MM.1S (cell line): Measurements from ENCODE around the gene CD58.
A peak's percentile ranks its signal among the peaks of the same experiment; 100 is the strongest.

Experiments
- DNase-seq: peaks from one replicate; pipeline ENCODE4 v3.0.0-alpha.2; 2015
- H2AFZ ChIP-seq: fragments of 300-600 bp; sonication (generic); 2 replicates; pipeline ENCODE4 v1.6.0; 2016; ENCODE audit warnings: antibody characterized with exemption, low read length
- H3F3A ChIP-seq: fragments of 300-600 bp; sonication (generic); 2 replicates; pipeline ENCODE4 v1.6.1; 2016; ENCODE audit warnings: mild to moderate bottlenecking, antibody characterized with exemption, low read length, moderate library complexity, mixed read lengths; ENCODE audit not compliant: insufficient read depth
- H3K27ac ChIP-seq: fragments of 300-600 bp; sonication (generic); 2 replicates; pipeline ENCODE4 v1.5.1; 2016; ENCODE audit warnings: mild to moderate bottlenecking, low read length
- H3K27me3 ChIP-seq: fragments of 300-600 bp; sonication (generic); replicated peaks from 2 replicates; pipeline ENCODE4 v1.6.0; 2016; ENCODE audit warnings: low read length; ENCODE audit not compliant: insufficient read depth
- H3K36me3 ChIP-seq: fragments of 300-600 bp; sonication (generic); replicated peaks from 2 replicates; pipeline ENCODE4 v1.6.1; 2016; ENCODE audit warnings: mild to moderate bottlenecking, low read length, mixed read lengths; ENCODE audit not compliant: insufficient read depth
- H3K4me1 ChIP-seq: fragments of 300-600 bp; sonication (generic); 2 replicates; pipeline ENCODE4 v1.6.1; 2016; ENCODE audit warnings: low read length, mixed read lengths
- H3K4me2 ChIP-seq: fragments of 300-600 bp; sonication (generic); 2 replicates; pipeline ENCODE4 v1.6.0; 2016; ENCODE audit warnings: low read depth, low read length
- H3K4me3 ChIP-seq: fragments of 300-600 bp; sonication (generic); 2 replicates; pipeline ENCODE4 v1.5.1; 2016; ENCODE audit warnings: low read length, mixed read lengths
- H3K79me2 ChIP-seq: fragments of 300-600 bp; sonication (generic); 2 replicates; pipeline ENCODE4 v1.6.1; 2016; ENCODE audit warnings: mixed run types, low read length, mixed read lengths
- H3K9ac ChIP-seq: fragments of 300-600 bp; sonication (generic); 2 replicates; pipeline ENCODE4 v1.6.1; 2016; ENCODE audit warnings: low read length, mixed read lengths
- H3K9me2 ChIP-seq: fragments of 300-600 bp; sonication (generic); replicated peaks from 2 replicates; pipeline ENCODE4 v1.6.1; 2016; ENCODE audit warnings: mild to moderate bottlenecking, low read length, mixed read lengths; ENCODE audit not compliant: insufficient read depth
- H3K9me3 ChIP-seq: fragments of 300-600 bp; sonication (generic); replicated peaks from 2 replicates; pipeline ENCODE4 v1.6.1; 2016; ENCODE audit warnings: mild to moderate bottlenecking, low read length, mixed read lengths; ENCODE audit not compliant: insufficient read depth
- H4K20me1 ChIP-seq: fragments of 300-600 bp; sonication (generic); 2 replicates; pipeline ENCODE4 v1.6.1; 2016; ENCODE audit warnings: mild to moderate bottlenecking, low read length, moderate library complexity, mixed read lengths; ENCODE audit not compliant: insufficient read depth
- CTCF ChIP-seq: fragments of 300-600 bp; sonication (generic); IDR thresholded peaks from 2 replicates; pipeline ENCODE4 v1.5.1; 2016; ENCODE audit warnings: antibody characterized with exemption, low read length, mixed read lengths
- EZH2 ChIP-seq: fragments of 300-600 bp; sonication (generic); optimal IDR thresholded peaks from 2 replicates; pipeline ENCODE3; 2017; ENCODE audit warnings: low read depth, mild to moderate bottlenecking, antibody characterized with exemption, low read length, mixed read lengths
- EZH2phosphoT487 ChIP-seq: fragments of 300-600 bp; sonication (generic); IDR thresholded peaks from 2 replicates; pipeline ENCODE4 v1.6.1; 2018; ENCODE audit warnings: antibody characterized with exemption, low read length

Gene CD58

DNA sequence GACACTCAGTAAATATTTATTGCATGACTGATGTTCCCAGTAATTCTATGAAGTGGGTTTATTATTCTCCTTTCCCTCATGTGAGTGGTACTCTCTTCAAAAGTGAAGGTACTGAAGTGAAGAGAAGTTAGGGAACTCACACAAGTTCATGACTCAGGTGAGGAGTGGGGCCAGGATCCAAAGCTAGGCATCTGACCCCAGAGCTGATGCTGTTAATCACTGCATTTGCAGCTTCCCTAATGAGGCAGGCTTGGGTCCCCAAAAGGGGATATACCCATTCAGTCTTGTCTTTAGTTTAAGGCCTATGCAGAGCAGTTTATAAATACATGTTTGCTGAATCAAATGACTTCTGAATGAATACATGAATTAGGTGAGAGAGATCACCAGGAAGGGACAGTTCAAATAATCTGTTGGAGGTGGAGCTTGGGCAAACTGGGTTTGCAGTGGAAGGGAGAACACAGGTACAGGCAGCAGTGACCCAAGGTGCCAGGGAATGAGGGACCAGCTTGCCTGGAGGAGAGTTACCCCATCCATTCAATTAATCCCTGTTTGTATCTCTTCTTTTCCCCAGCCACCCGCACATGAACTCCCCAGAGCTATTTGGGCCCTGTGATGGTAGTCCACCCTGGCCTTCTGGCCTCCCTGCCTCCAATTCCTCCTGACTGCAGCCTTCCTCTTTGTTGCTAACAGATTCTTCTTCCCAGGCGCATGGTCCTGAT, 2.0 kb downstream of the CD58 start:
- Histone ChIP-seq H3K4me1 (peaks cover 22% of the 10 kb centered on the region; the same call in 1 of the 2 replicates), H3K9me2 (no peaks in the 10 kb centered on the region), H4K20me1 (no peaks in the 10 kb centered on the region), H3K4me2 (peak overlapping the region; percentile 91), H3K27ac (peak overlapping the region; percentile 90), H3K79me2 (peaks cover 63% of the 10 kb centered on the region), H3K9me3 (no peaks in the 10 kb centered on the region), H3K27me3 (no peaks in the 10 kb centered on the region), H3K4me3 (peak overlapping the region; percentile 80), H3K9ac (peak overlapping the region; percentile 88), H2AFZ (no peak overlapping the region), H3F3A (peaks cover 22% of the 10 kb centered on the region), H3K36me3 (no peaks in the 10 kb centered on the region; the same call in 1 of the 2 replicates)
- TF ChIP-seq EZH2, result no peak
- DNase-seq, result no peak

- H3K9me3 ChIP-seq, result no peaks in the 10 kb centered on the region
- no peak overlapping the region for H2AFZ ChIP-seq
- H4K20me1 ChIP-seq, result no peaks in the 10 kb centered on the region
- H3K27me3 ChIP-seq, result no peaks in the 10 kb centered on the region
- peak overlapping the region; percentile 91 for H3K4me2 ChIP-seq
- H3K4me3 ChIP-seq, result peak overlapping the region; percentile 80
- no peaks in the 10 kb centered on the region; the same call in 1 of the 2 replicates for H3K36me3 ChIP-seq
- peak overlapping the region; percentile 90 for H3K27ac ChIP-seq
- peaks cover 71% of the 10 kb centered on the region for H3K79me2 ChIP-seq
- peak overlapping the region; percentile 88 for H3K9ac ChIP-seq
- peak; percentile 42 for DNase-seq
- no peaks in the 10 kb centered on the region for H3K9me2 ChIP-seq
- no peak for TF ChIP-seq EZH2phosphoT487
- no peak for TF ChIP-seq EZH2
- no peak for TF ChIP-seq CTCF
- peaks cover 22% of the 10 kb centered on the region for H3F3A ChIP-seq
- peaks cover 22% of the 10 kb centered on the region; the same call in 1 of the 2 replicates for H3K4me1 ChIP-seq
Measured at GRCh38 chr1:116567790-116568661, 2.8 kb downstream of the CD58 start.

- H4K20me1 ChIP-seq, result no peaks in the 10 kb centered on the region
Measured at GRCh38 chr1:116565222-116565621, 5.6 kb downstream of the CD58 start.

More at GRCh38 chr1:116565222-116565621, 5.6 kb downstream of the CD58 start:
- H3K27ac ChIP-seq, result no peak overlapping the region
- no peaks in the 10 kb centered on the region for H3K9me3 ChIP-seq
- peaks cover 39% of the 10 kb centered on the region for H3F3A ChIP-seq
- H3K36me3 ChIP-seq, result no peaks in the 10 kb centered on the region; the same call in 1 of the 2 replicates
- no peaks in the 10 kb centered on the region for H3K27me3 ChIP-seq
- no peak for DNase-seq
- H3K4me3 ChIP-seq, result no peak overlapping the region
- H3K4me1 ChIP-seq, result peaks cover 35% of the 10 kb centered on the region
- H3K4me2 ChIP-seq, result no peak overlapping the region
- H3K79me2 ChIP-seq, result peaks cover 90% of the 10 kb centered on the region
- no peak overlapping the region for H3K9ac ChIP-seq
- TF ChIP-seq EZH2phosphoT487 (no peak), EZH2 (no peak), CTCF (no peak)
- H2AFZ ChIP-seq, result no peak overlapping the region
- H3K9me2 ChIP-seq, result no peaks in the 10 kb centered on the region
